ENCODE results near the gene MPPED2. TPM values are rescaled to one million over a fixed set of nuclear protein-coding genes. Genes with fewer than 3 reads are reported as not detected.

MPPED2 gene
- total and polyA plus RNA-seq, 12 donors: 2.1 to 28.3 (median 5.7) TPM

DNA sequence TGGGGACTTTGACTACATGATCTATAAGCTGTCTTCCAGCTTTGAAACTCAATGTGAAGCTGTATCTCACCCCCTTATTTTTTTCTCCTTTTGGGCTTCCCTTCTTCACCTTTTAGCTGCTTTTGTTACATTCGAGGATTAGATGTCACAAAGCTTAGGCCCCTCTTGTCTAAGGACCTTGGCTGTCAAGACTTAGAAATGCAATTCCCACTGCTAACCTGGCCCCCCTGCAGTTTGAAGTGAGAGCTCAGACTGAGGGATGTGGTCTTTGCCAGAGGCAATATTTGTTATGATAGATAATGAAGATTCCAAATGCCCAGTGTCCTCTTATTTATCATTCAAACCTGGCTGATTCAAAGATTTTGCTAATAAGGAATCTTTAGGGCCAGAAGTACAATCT is 135.0 kb downstream of the MPPED2 start:
- DNase-seq: no peak
- 57 to 76% (median 65%) methylated on average over 1 of the region's 1 CpG for WGBS, 4 donors

DNA sequence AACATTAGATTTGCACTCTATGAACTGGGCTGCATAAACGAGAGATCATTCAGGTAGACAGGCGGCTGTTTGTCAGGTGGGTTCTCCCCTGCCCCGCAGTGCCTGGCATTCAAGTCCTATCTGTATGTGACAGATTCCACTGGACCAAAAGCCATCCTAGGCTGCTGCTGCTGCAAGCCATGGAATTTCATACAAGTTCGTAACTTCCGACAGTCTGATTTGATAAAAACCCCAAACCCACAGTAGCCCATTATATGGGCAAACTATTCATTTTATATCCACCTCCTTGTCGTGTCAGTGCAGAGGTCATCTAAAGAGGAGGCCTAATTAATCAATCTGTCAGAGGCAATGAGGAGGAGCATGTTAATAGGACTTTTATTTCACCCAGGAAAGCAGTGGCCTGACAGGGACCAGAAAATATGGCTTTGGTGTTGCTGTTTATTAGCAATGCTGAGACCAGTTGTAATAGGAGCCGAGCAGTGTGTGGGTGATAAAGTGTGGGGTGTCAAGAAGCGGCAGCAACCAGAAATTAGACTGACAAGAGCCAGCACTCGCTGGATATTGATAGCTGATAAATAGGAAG is 139.0 kb downstream of the MPPED2 start:
- Histone ChIP-seq H3K4me3 (no peak overlapping the region), H3K9me3 (replicated peaks in 1 of 3) (no peaks in the 10 kb centered on the region), H3K27me3 (no peaks in the 10 kb centered on the region), H3K27ac (no peak overlapping the region), H3K36me3 (replicated peaks in 1 of 2) (no peaks in the 10 kb centered on the region), H3K4me1 (replicated peaks in 1 of 2) (no peaks in the 10 kb centered on the region)
- intact Hi-C loops (cut with DNase I): no loop called here
- WGBS, 4 donors: 79 to 84% (median 82%) methylated on average over 9 of the region's 9 CpGs
- TF ChIP-seq, protein P1, sequence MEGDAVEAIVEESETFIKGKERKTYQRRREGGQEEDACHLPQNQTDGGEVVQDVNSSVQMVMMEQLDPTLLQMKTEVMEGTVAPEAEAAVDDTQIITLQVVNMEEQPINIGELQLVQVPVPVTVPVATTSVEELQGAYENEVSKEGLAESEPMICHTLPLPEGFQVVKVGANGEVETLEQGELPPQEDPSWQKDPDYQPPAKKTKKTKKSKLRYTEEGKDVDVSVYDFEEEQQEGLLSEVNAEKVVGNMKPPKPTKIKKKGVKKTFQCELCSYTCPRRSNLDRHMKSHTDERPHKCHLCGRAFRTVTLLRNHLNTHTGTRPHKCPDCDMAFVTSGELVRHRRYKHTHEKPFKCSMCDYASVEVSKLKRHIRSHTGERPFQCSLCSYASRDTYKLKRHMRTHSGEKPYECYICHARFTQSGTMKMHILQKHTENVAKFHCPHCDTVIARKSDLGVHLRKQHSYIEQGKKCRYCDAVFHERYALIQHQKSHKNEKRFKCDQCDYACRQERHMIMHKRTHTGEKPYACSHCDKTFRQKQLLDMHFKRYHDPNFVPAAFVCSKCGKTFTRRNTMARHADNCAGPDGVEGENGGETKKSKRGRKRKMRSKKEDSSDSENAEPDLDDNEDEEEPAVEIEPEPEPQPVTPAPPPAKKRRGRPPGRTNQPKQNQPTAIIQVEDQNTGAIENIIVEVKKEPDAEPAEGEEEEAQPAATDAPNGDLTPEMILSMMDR (IDR thresholded peaks at IDR 0.05): no peak
- TF ChIP-seq POLR2A (IDR thresholded peaks at IDR 0.05): no peak
- DNase-seq: no peak

More for the DNA sequence above, 135.0 kb downstream of the MPPED2 start:
- TF ChIP-seq, protein P1 (IDR thresholded peaks at IDR 0.05): no peak
- TF ChIP-seq POLR2A (IDR thresholded peaks at IDR 0.05): no peak
- H3K4me3 ChIP-seq: no peak overlapping the region
- no peaks in the 10 kb centered on the region for H3K36me3 ChIP-seq (replicated peaks in 1 of 2)
- H3K4me1 ChIP-seq (replicated peaks in 1 of 2): peaks cover 0 to 4% of the 10 kb centered on the region in 2 donors
- H3K9me3 ChIP-seq (replicated peaks in 1 of 3): no peaks in the 10 kb centered on the region
- no peak overlapping the region for H3K27ac ChIP-seq
- intact Hi-C loops (cut with DNase I): no loop called here
- H3K27me3 ChIP-seq: no peaks in the 10 kb centered on the region

DNA sequence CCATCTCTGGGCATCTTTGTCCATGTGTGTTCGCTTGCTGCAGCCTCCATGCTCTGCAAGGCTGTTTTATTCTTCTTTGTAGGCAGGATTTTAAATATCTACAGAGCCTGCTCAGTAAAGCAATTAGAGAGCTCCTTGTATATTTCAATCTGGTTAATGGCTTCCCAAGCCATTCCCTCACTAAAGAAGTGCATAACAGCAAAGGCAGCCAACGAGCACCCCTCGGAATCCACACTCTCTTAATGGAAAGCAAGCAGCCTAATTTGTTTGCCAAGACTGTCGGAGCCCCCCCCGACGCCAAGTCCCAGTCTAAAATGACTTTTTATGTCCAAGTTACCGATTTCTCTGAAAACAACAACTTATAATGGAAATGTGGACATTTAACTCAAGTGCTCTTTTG is 139.6 kb downstream of the MPPED2 start:
- Histone ChIP-seq H3K27me3 (no peaks in the 10 kb centered on the region), H3K4me1 (replicated peaks in 1 of 2) (no peaks in the 10 kb centered on the region), H3K4me3 (no peak overlapping the region), H3K9me3 (replicated peaks in 1 of 3) (no peaks in the 10 kb centered on the region), H3K27ac (no peak overlapping the region), H3K36me3 (replicated peaks in 1 of 2) (no peaks in the 10 kb centered on the region)
- WGBS, 4 donors: 75 to 79% (median 76%) methylated on average over 7 of the region's 7 CpGs
- intact Hi-C loops (cut with DNase I): no loop called here
- DNase-seq: no peak
- no peak for TF ChIP-seq POLR2A (IDR thresholded peaks at IDR 0.05)
- TF ChIP-seq, protein P1 (IDR thresholded peaks at IDR 0.05): no peak

DNA sequence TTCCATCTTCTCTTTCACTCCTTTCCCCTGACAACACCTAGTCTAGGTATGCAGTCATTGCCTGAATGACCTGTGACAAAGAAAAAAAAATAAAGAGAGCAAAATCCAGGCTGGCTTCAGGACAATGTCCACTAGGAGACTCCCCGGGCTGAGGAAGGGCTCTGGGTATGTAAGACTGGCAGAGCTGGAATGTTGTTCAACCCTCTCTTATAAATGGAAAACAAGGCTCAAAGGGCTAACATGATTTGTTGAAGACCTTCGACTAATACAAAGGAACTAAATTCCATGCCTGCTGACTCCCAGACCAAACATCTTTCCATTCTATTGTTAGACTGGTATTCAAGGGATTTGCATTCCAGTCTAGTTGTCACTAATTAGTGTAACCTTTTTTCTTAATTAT is 141.1 kb downstream of the MPPED2 start:
- Histone ChIP-seq H3K27ac (no peak overlapping the region), H3K9me3 (replicated peaks in 1 of 3) (no peaks in the 10 kb centered on the region), H3K36me3 (replicated peaks in 1 of 2) (no peaks in the 10 kb centered on the region), H3K4me1 (replicated peaks in 1 of 2) (no peaks in the 10 kb centered on the region), H3K27me3 (no peaks in the 10 kb centered on the region), H3K4me3 (no peak overlapping the region)
- 65 to 77% (median 70%) methylated on average over 2 of the region's 2 CpGs for WGBS, 4 donors
- intact Hi-C loops (cut with DNase I): no loop called here
- DNase-seq: no peak
- TF ChIP-seq, protein P1 (IDR thresholded peaks at IDR 0.05): no peak
- TF ChIP-seq POLR2A (IDR thresholded peaks at IDR 0.05): no peak
